ENCODE results near the gene SPON1.

The SPON1 gene

GRCh38 chr11:14258221-14258935, 295.9 kb downstream of the SPON1 start:
- no peaks in the 10 kb centered on the region for H3K9me3 ChIP-seq (ENCODE audit: control insufficient read depth, insufficient read depth, low read length)
- peaks cover 8% of the 10 kb centered on the region for H3K27me3 ChIP-seq (ENCODE audit: control insufficient read depth, insufficient read depth, low read length)
- H3K4me1 ChIP-seq (ENCODE audit: control insufficient read depth, insufficient read depth, low read length), result no peaks in the 10 kb centered on the region
- no peak overlapping the region for H3K4me3 ChIP-seq (ENCODE audit: low read depth, low read length)
- no peaks in the 10 kb centered on the region for H3K36me3 ChIP-seq (ENCODE audit: control insufficient read depth, insufficient read depth, low read length)
- no peak overlapping the region for H3K9ac ChIP-seq (ENCODE audit: low read depth, low read length)

GRCh38 chr11:14259186-14259784, 296.8 kb downstream of the SPON1 start:
- H3K4me3 ChIP-seq (ENCODE audit: low read depth, low read length), result no peak overlapping the region
- peaks cover 8% of the 10 kb centered on the region for H3K27me3 ChIP-seq (ENCODE audit: control insufficient read depth, insufficient read depth, low read length)
- no peaks in the 10 kb centered on the region for H3K9me3 ChIP-seq (ENCODE audit: control insufficient read depth, insufficient read depth, low read length)
- H3K9ac ChIP-seq (ENCODE audit: low read depth, low read length), result no peak overlapping the region
- H3K36me3 ChIP-seq (ENCODE audit: control insufficient read depth, insufficient read depth, low read length), result no peaks in the 10 kb centered on the region
- no peaks in the 10 kb centered on the region for H3K4me1 ChIP-seq (ENCODE audit: control insufficient read depth, insufficient read depth, low read length)

GRCh38 chr11:14259878-14260277, 297.4 kb downstream of the SPON1 start:
- Histone ChIP-seq H3K4me3 (ENCODE audit: low read depth, low read length) (no peak overlapping the region), H3K27me3 (ENCODE audit: control insufficient read depth, insufficient read depth, low read length) (peaks cover 8% of the 10 kb centered on the region), H3K9ac (ENCODE audit: low read depth, low read length) (no peak overlapping the region), H3K36me3 (ENCODE audit: control insufficient read depth, insufficient read depth, low read length) (peaks cover under 1% of the 10 kb centered on the region), H3K9me3 (ENCODE audit: control insufficient read depth, insufficient read depth, low read length) (no peaks in the 10 kb centered on the region), H3K4me1 (ENCODE audit: control insufficient read depth, insufficient read depth, low read length) (no peaks in the 10 kb centered on the region)

GRCh38 chr11:14261066-14261465, 298.5 kb downstream of the SPON1 start:
- no peak overlapping the region for H3K9ac ChIP-seq (ENCODE audit: low read depth, low read length)
- H3K4me3 ChIP-seq (ENCODE audit: low read depth, low read length), result no peak overlapping the region
- H3K36me3 ChIP-seq (ENCODE audit: control insufficient read depth, insufficient read depth, low read length), result peaks cover 3% of the 10 kb centered on the region
- H3K9me3 ChIP-seq (ENCODE audit: control insufficient read depth, insufficient read depth, low read length), result no peaks in the 10 kb centered on the region
- H3K27me3 ChIP-seq (ENCODE audit: control insufficient read depth, insufficient read depth, low read length), result peaks cover 8% of the 10 kb centered on the region
- no peaks in the 10 kb centered on the region for H3K4me1 ChIP-seq (ENCODE audit: control insufficient read depth, insufficient read depth, low read length)

GRCh38 chr11:14262271-14262846, 299.8 kb downstream of the SPON1 start:
- Histone ChIP-seq H3K27me3 (ENCODE audit: control insufficient read depth, insufficient read depth, low read length) (peaks cover 8% of the 10 kb centered on the region), H3K4me3 (ENCODE audit: low read depth, low read length) (no peak overlapping the region), H3K36me3 (ENCODE audit: control insufficient read depth, insufficient read depth, low read length) (peaks cover 3% of the 10 kb centered on the region), H3K9ac (ENCODE audit: low read depth, low read length) (no peak overlapping the region), H3K9me3 (ENCODE audit: control insufficient read depth, insufficient read depth, low read length) (no peaks in the 10 kb centered on the region), H3K4me1 (ENCODE audit: control insufficient read depth, insufficient read depth, low read length) (no peaks in the 10 kb centered on the region)

- H3K9me3 ChIP-seq (ENCODE audit: control insufficient read depth, insufficient read depth, low read length), result no peaks in the 10 kb centered on the region
- no peak overlapping the region for H3K9ac ChIP-seq (ENCODE audit: low read depth, low read length)
- no peaks in the 10 kb centered on the region for H3K27me3 ChIP-seq (ENCODE audit: control insufficient read depth, insufficient read depth, low read length)
- no peaks in the 10 kb centered on the region for H3K4me1 ChIP-seq (ENCODE audit: control insufficient read depth, insufficient read depth, low read length)
- peaks cover 3% of the 10 kb centered on the region for H3K36me3 ChIP-seq (ENCODE audit: control insufficient read depth, insufficient read depth, low read length)
- no peak overlapping the region for H3K4me3 ChIP-seq (ENCODE audit: low read depth, low read length)
These were observed 302.4 kb downstream of the SPON1 start for GRCh38 chr11:14264966-14265365.

- peaks cover 3% of the 10 kb centered on the region for H3K36me3 ChIP-seq (ENCODE audit: control insufficient read depth, insufficient read depth, low read length)
- no peaks in the 10 kb centered on the region for H3K4me1 ChIP-seq (ENCODE audit: control insufficient read depth, insufficient read depth, low read length)
- no peaks in the 10 kb centered on the region for H3K27me3 ChIP-seq (ENCODE audit: control insufficient read depth, insufficient read depth, low read length)
- no peaks in the 10 kb centered on the region for H3K9me3 ChIP-seq (ENCODE audit: control insufficient read depth, insufficient read depth, low read length)
- no peak overlapping the region for H3K4me3 ChIP-seq (ENCODE audit: low read depth, low read length)
- H3K9ac ChIP-seq (ENCODE audit: low read depth, low read length), result no peak overlapping the region
These were observed 304.1 kb downstream of the SPON1 start for GRCh38 chr11:14266622-14267021.

- H3K9ac ChIP-seq (ENCODE audit: low read depth, low read length), result no peak overlapping the region
- no peaks in the 10 kb centered on the region for H3K9me3 ChIP-seq (ENCODE audit: control insufficient read depth, insufficient read depth, low read length)
- peaks cover 3% of the 10 kb centered on the region for H3K36me3 ChIP-seq (ENCODE audit: control insufficient read depth, insufficient read depth, low read length)
- H3K27me3 ChIP-seq (ENCODE audit: control insufficient read depth, insufficient read depth, low read length), result no peaks in the 10 kb centered on the region
- H3K4me1 ChIP-seq (ENCODE audit: control insufficient read depth, insufficient read depth, low read length), result no peaks in the 10 kb centered on the region
- no peak overlapping the region for H3K4me3 ChIP-seq (ENCODE audit: low read depth, low read length)
These were observed 305.5 kb downstream of the SPON1 start for GRCh38 chr11:14267861-14268635.

- H3K4me1 ChIP-seq (ENCODE audit: control insufficient read depth, insufficient read depth, low read length), result no peaks in the 10 kb centered on the region
- no peaks in the 10 kb centered on the region for H3K27me3 ChIP-seq (ENCODE audit: control insufficient read depth, insufficient read depth, low read length)
- no peak overlapping the region for H3K9ac ChIP-seq (ENCODE audit: low read depth, low read length)
- H3K4me3 ChIP-seq (ENCODE audit: low read depth, low read length), result no peak overlapping the region
- H3K36me3 ChIP-seq (ENCODE audit: control insufficient read depth, insufficient read depth, low read length), result peaks cover 2% of the 10 kb centered on the region
- H3K9me3 ChIP-seq (ENCODE audit: control insufficient read depth, insufficient read depth, low read length), result no peaks in the 10 kb centered on the region
These were observed 307.4 kb downstream of the SPON1 start for GRCh38 chr11:14269692-14270573.

GRCh38 chr11:14270690-14271542, 308.4 kb downstream of the SPON1 start:
- Histone ChIP-seq H3K9ac (ENCODE audit: low read depth, low read length) (no peak overlapping the region), H3K4me3 (ENCODE audit: low read depth, low read length) (no peak overlapping the region), H3K27me3 (ENCODE audit: control insufficient read depth, insufficient read depth, low read length) (no peaks in the 10 kb centered on the region), H3K9me3 (ENCODE audit: control insufficient read depth, insufficient read depth, low read length) (no peaks in the 10 kb centered on the region), H3K4me1 (ENCODE audit: control insufficient read depth, insufficient read depth, low read length) (no peaks in the 10 kb centered on the region), H3K36me3 (ENCODE audit: control insufficient read depth, insufficient read depth, low read length) (no peaks in the 10 kb centered on the region)
